Peyer's patch (tissue), 4 donors: ENCODE results near the gene OBSL1. TPM values are rescaled to one million over a fixed set of nuclear protein-coding genes. Genes with fewer than 3 reads are reported as not detected.

Experiments
- DNase-seq, 3 donors: peaks; one replicate each; pipeline ENCODE4 v3.0.0-alpha.2; 2017 to 2019
- H3K27ac ChIP-seq, 4 donors: fragments of 200-600 bp; sonication (generic); one replicate each; pipeline ENCODE4 v1.5.1; 2016 to 2019
- H3K27me3 ChIP-seq, 2 donors: fragments of 200-600 bp; sonication (generic); one replicate each; pipeline ENCODE4 v1.5.1; 2019
- H3K36me3 ChIP-seq, 3 donors: fragments of 200-600 bp; sonication (generic); one replicate each; pipeline ENCODE4 v1.5.1; 2016 to 2019
- H3K4me1 ChIP-seq, 4 donors: fragments of 200-600 bp; sonication (generic); one replicate each; pipeline ENCODE4 v1.5.1; 2016 to 2019
- H3K4me3 ChIP-seq, 4 donors: fragments of 200-600 bp; sonication (generic); 1 replicate in 3 of 4; 2 replicates in 1 of 4; pipeline ENCODE4 v1.5.1; 2016 to 2019; ENCODE audit warnings: mild to moderate bottlenecking in 1 of 4
- H3K9me3 ChIP-seq, 4 donors: fragments of 200-600 bp; sonication (generic); one replicate each; pipeline ENCODE4 v1.5.1; 2016 to 2019; ENCODE audit warnings: mild to moderate bottlenecking in 1 of 4
- POLR2A ChIP-seq, 2 donors: fragments of 450-650 bp; IDR thresholded peaks; one replicate each; pipeline ENCODE4 v1.5.1; 2017; ENCODE audit warnings: antibody characterized with exemption in 2 of 2, mild to moderate bottlenecking in 2 of 2, moderate library complexity in 2 of 2
- total RNA-seq, 4 donors: library from RNA; depleted of rRNA; stranded (reverse); fragments of >200 nt; gene quantifications; one replicate each; pipeline ENCODE4 v1.1.0, GENCODE V29; 2016
- TF ChIP-seq, protein P1 (sequence below), 6 experiments: fragments of 450-650 bp in 4 of 6; fragments of 200-600 bp in 2 of 6; sonication (generic) in 1 of 6; IDR thresholded peaks; one replicate each; pipeline ENCODE4 v1.5.1; 2017 to 2019; ENCODE audit warnings: antibody characterized with exemption in 6 of 6, mild to moderate bottlenecking in 3 of 6, moderate library complexity in 1 of 6

The OBSL1 gene
- total RNA-seq, 4 donors from 2014 or later: 7.5 to 43.7 (median 21.2) TPM

DNA sequence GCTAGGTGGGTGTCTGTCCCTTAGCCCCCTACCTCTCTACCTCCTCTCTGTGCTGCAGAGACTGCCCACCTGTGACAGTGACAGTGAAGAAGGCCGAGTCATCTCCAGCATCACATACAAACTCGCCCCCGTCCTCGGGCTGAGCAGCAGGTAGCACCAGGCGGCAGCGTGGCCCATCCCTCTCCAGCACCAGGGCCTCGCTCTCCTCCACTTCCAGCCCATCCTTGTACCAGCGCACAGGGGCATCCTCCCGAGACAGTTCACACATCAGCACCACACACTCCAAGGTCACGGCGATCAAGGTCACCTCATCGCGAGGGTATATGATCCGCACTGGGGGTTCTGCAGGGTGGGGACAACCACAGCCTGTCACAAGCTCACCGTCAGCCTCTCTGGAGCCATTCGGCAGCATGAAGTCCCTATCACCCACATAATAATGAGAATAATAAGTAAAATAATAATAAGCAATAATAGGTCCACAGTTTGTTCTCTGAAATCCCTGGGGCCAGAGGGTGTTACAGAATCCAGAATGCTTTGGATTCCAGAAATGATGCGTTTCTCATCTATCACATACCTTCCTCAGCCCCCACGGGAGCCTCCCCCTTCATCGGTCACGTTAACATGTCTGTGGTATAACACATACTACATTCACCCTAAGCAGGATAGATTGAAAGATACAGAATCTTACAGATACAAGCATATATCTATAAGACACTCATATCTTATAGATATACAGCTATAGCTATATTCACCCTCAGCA is 12.0 kb downstream of the OBSL1 start:
- TF ChIP-seq, protein P1, sequence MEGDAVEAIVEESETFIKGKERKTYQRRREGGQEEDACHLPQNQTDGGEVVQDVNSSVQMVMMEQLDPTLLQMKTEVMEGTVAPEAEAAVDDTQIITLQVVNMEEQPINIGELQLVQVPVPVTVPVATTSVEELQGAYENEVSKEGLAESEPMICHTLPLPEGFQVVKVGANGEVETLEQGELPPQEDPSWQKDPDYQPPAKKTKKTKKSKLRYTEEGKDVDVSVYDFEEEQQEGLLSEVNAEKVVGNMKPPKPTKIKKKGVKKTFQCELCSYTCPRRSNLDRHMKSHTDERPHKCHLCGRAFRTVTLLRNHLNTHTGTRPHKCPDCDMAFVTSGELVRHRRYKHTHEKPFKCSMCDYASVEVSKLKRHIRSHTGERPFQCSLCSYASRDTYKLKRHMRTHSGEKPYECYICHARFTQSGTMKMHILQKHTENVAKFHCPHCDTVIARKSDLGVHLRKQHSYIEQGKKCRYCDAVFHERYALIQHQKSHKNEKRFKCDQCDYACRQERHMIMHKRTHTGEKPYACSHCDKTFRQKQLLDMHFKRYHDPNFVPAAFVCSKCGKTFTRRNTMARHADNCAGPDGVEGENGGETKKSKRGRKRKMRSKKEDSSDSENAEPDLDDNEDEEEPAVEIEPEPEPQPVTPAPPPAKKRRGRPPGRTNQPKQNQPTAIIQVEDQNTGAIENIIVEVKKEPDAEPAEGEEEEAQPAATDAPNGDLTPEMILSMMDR (IDR thresholded peaks at IDR 0.05): no peak
- TF ChIP-seq POLR2A (IDR thresholded peaks at IDR 0.05): no peak
- H3K4me1 ChIP-seq: no peaks in the 10 kb centered on the region
- H3K36me3 ChIP-seq: no peaks in the 10 kb centered on the region
- no peak overlapping the region for H3K27ac ChIP-seq
- no peak overlapping the region for H3K4me3 ChIP-seq
- no peaks in the 10 kb centered on the region for H3K27me3 ChIP-seq
- DNase-seq: peak in 1 of 3 donors; percentile 31
- H3K9me3 ChIP-seq: no peaks in the 10 kb centered on the region

DNA sequence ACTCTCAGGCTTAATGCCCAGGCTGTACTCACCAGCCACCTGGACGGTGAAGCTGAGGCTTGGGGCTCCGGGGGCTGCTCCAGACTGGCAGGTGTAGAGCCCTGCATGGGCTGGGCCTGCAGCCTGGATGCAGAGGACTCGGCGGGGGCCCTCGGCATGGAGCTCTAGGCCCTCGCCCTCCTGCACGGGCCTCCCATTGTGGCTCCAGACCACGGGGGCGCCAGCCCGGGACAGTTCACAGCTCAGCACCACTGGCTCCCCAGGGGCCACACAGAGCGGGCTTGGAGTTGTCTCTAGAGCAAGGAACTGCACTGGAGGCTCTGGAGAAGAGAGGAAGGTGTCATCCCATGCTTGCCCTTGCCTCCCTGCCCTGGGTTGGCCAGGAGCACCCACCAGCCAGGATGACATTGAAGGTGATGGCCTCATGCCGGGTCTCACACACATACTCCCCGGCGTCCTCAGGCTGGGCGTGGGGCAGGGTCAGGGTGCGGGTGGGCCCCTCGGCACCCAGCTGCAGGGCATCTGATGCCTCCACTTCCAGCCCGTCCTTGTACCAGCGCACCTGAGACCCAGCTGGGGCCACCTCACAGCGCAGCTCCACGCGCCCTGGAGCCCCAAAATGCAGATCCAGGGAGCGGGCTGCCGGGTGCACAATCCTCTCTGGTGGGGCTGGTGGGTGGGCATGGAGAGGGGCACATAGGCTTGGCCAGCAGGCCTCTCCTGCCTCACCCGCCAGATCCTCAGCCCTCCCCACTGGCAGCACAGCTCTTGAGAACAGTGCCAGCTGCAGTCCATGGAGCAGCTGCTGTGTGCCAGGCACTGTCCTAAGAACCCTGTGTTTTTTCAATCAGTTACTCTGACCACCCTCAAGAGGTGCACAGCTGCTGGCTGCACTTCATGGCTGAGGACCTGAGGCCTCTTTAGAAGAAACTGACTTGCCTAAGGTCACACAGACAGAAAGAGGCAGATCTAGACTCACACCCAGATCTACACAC is 13.3 kb downstream of the OBSL1 start:
- no peaks in the 10 kb centered on the region for H3K27me3 ChIP-seq
- no peak for DNase-seq
- H3K4me3 ChIP-seq: no peak overlapping the region
- no peaks in the 10 kb centered on the region for H3K9me3 ChIP-seq
- H3K27ac ChIP-seq: no peak overlapping the region
- peaks cover 0 to 6% (median 0%) of the 10 kb centered on the region in 4 donors for H3K4me1 ChIP-seq
- no peaks in the 10 kb centered on the region for H3K36me3 ChIP-seq
- TF ChIP-seq, protein P1 (IDR thresholded peaks at IDR 0.05): no peak
- TF ChIP-seq POLR2A (IDR thresholded peaks at IDR 0.05): no peak

DNA sequence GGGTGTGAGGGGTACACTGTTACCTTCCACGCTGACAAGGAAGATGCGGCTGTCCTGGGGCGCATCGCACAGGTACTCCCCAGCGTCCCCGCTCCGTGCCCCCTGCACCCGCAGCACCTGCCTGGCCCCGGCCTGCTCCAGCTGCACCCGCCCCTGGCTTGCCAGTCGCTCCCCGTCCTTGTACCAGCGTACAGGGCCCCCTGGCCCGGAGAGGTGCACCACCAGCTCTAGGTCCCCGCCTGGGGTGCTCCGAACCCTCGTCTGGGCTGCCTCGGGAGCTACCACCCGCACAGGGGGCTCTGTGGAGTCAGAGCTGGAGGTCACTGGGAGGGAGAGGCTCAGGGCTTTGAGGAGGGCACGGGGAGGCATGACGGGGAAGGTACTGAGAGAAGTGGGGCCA is 14.0 kb downstream of the OBSL1 start:
- H3K4me3 ChIP-seq: no peak overlapping the region
- H3K4me1 ChIP-seq: peaks cover 0 to 11% (median 2%) of the 10 kb centered on the region in 4 donors
- TF ChIP-seq POLR2A (IDR thresholded peaks at IDR 0.05): no peak
- TF ChIP-seq, protein P1 (IDR thresholded peaks at IDR 0.05): no peak
- no peaks in the 10 kb centered on the region for H3K36me3 ChIP-seq
- H3K27ac ChIP-seq: no peak overlapping the region
- peaks cover 0 to 4% (median 0%) of the 10 kb centered on the region in 4 donors for H3K9me3 ChIP-seq
- H3K27me3 ChIP-seq: no peaks in the 10 kb centered on the region
- no peak for DNase-seq

DNA sequence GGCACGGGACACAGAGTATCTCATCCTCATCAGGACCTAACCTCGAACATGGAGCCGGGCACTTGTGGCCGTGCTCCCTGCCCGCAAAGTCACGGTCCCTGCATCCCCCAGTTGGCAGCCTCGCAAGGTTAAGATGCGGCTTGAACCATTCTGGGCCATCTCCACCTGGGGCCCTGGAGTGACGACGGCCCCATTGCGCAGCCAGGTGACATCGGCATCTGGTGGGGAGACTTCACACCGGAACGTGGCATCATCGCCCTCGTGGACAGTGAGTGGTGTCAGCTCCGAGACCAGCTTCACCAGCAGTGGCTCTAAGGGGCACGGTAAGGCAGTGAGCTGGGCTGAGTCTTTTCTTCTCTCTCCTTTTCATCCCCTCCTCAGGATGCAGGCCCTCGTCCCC is 14.9 kb downstream of the OBSL1 start:
- no peaks in the 10 kb centered on the region for H3K27me3 ChIP-seq
- H3K4me1 ChIP-seq: peaks cover 0 to 16% (median 4%) of the 10 kb centered on the region in 4 donors
- TF ChIP-seq, protein P1 (IDR thresholded peaks at IDR 0.05): no peak
- no peak for TF ChIP-seq POLR2A (IDR thresholded peaks at IDR 0.05)
- H3K4me3 ChIP-seq: no peak overlapping the region
- no peaks in the 10 kb centered on the region for H3K36me3 ChIP-seq
- H3K27ac ChIP-seq: no peak overlapping the region
- no peak for DNase-seq
- H3K9me3 ChIP-seq: peaks cover 0 to 4% (median 0%) of the 10 kb centered on the region in 4 donors

DNA sequence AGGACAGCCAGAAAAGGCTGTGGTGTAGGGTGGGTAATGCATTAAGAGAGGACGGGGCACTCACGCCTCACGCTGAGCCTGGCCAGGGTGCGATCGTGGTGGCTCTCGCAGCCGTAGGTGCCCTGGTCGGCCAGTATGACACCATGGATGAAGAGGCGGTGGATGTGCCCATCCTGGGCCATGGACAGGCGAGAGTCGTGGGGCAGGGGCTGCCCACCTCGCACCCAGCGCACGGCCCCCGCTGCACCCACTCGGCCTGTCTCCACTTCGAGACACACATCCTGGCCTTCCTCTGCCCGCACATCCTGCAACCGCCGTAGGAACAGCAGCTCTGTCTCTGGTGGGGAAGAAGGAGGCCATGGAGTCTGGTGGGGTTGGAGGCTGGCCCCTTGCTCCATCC is 15.4 kb downstream of the OBSL1 start:
- H3K9me3 ChIP-seq: peaks cover 0 to 4% (median 0%) of the 10 kb centered on the region in 4 donors
- no peak for DNase-seq
- no peak overlapping the region for H3K27ac ChIP-seq
- no peak for TF ChIP-seq POLR2A (IDR thresholded peaks at IDR 0.05)
- TF ChIP-seq, protein P1 (IDR thresholded peaks at IDR 0.05): no peak
- no peaks in the 10 kb centered on the region for H3K27me3 ChIP-seq
- peaks cover 0 to 16% (median 4%) of the 10 kb centered on the region in 4 donors for H3K4me1 ChIP-seq
- H3K4me3 ChIP-seq: no peak overlapping the region
- no peaks in the 10 kb centered on the region for H3K36me3 ChIP-seq
